Prostate gland (tissue), 2 donors: ENCODE data around the gene CYTIP.

Source experiments
- CTCF ChIP-seq, 4 experiments: fragments of 200-600 bp in 2 of 4; fragments of 450-650 bp in 2 of 4; sonication (generic) in 2 of 4; IDR thresholded peaks; 1 replicate in 3 of 4; 2 replicates in 1 of 4; pipeline ENCODE4 v1.5.1; 2016 to 2019; ENCODE audit warnings: antibody characterized with exemption in 4 of 4, mild to moderate bottlenecking in 2 of 4, moderate library complexity in 2 of 4
- POLR2A ChIP-seq: fragments of 450-650 bp; IDR thresholded peaks from one replicate; pipeline ENCODE4 v1.6.1; 2016; ENCODE audit warnings: antibody characterized with exemption, mild to moderate bottlenecking
- POLR2AphosphoS5 ChIP-seq: sonication (generic); formaldehyde crosslinking; IDR thresholded peaks from one replicate; pipeline ENCODE4 v1.6.1; 2017; ENCODE audit warnings: antibody characterized with exemption

GRCh38 chr2:157447741-157448140 lies 3.9 kb upstream of the CYTIP start:
- TF ChIP-seq CTCF (IDR thresholded peaks at IDR 0.05) (no peak), POLR2AphosphoS5 (no peak), POLR2A (no peak)
